ENCODE measurements around the gene SLC29A3. TPM values are rescaled to one million over a fixed set of nuclear protein-coding genes. Genes with fewer than 3 reads are reported as not detected.

The SLC29A3 gene
- total RNA-seq, 1 experiment from 2014 or later, result 5.9 TPM

- ATAC-seq (peak; percentile 51), DNase-seq (ENCODE audit: low read depth, low spot score) (no peak)
- ChIA-PET CTCF (interaction anchor here (0.6 to 2.2 kb wide), 22 partner anchors 9 to 382 kb away, joined by 3 to 45 read pairs (median 3); no protein-coding TSS in a partner anchor), RAD21 (ENCODE audit: low non-redundant PET in 1 of 2, low total read pairs in 2 of 2, uncharacterized antibody in 2 of 2, unreplicated experiment in 2 of 2) (interaction anchor here in 1 of 2 experiments (0.8 kb wide), 1 partner anchor 365 kb away, joined by 4 read pairs; no protein-coding TSS in a partner anchor), POLR2A (interaction anchor here (0.7 to 1.6 kb wide), 4 partner anchors 9 to 52 kb away, joined by 3 to 7 read pairs (median 4); no protein-coding TSS in a partner anchor)
- Histone ChIP-seq H3K9me2 (ENCODE audit: insufficient read depth) (no peaks in the 10 kb centered on the region), H3K27ac (ENCODE audit: low read depth, low read length) (peak overlapping the region; percentile 23), H3K4me1 (ENCODE audit: control insufficient read depth in 1 of 2, insufficient read depth in 2 of 2, low read length in 2 of 2) (peaks cover 14 to 29% of the 10 kb centered on the region in 2 experiments; a peak in 3 of 4 replicates), H3K79me2 (ENCODE audit: insufficient read depth, low read length) (no peaks in the 10 kb centered on the region), H3K4me3 (replicated peaks in 1 of 2; ENCODE audit: low read depth in 1 of 2, low read length in 2 of 2) (no peak overlapping the region), H2AFZ (ENCODE audit: low read depth, low read length, poor library complexity, severe bottlenecking) (no peak overlapping the region), H3K9ac (ENCODE audit: low read length) (no peak overlapping the region), H4K20me1 (ENCODE audit: insufficient read depth) (no peaks in the 10 kb centered on the region), H3K36me3 (ENCODE audit: control insufficient read depth in 1 of 2, insufficient read depth in 2 of 2, low read length in 2 of 2) (no peaks in the 10 kb centered on the region), H3K4me2 (ENCODE audit: low read length) (peak overlapping the region; percentile 29), H3K9me3 (ENCODE audit: control insufficient read depth in 1 of 2, insufficient read depth in 1 of 2, low read depth in 1 of 2, low read length in 2 of 2) (no peaks in the 10 kb centered on the region), H3K27me3 (ENCODE audit: insufficient read depth, low read length) (no peaks in the 10 kb centered on the region)
- intact Hi-C loops (cut with micrococcal nuclease), result loop anchor here (2.0 to 5.0 kb wide), 3 partner anchors 57 to 367 kb away; partner anchors contain the start of gene UNC5B
- no TSS peak for BruUV-seq (replicated peaks)
- no peak for TF ChIP-seq SRF (IDR thresholded peaks at IDR 0.05; ENCODE audit: low read depth)
- TF ChIP-seq SIN3A (IDR thresholded peaks at IDR 0.05; ENCODE audit: low read depth), result no peak
- TF ChIP-seq POLR2A (IDR thresholded peaks at IDR 0.05; ENCODE audit: borderline replicate concordance, extremely low read depth, insufficient read depth, insufficient read length), result no peak
- no peak for TF ChIP-seq REST (IDR thresholded peaks at IDR 0.05; ENCODE audit: low read depth)
- TF ChIP-seq ELF1 (IDR thresholded peaks at IDR 0.05; ENCODE audit: borderline replicate concordance, low read depth), result no peak
- TF ChIP-seq ATF3 (IDR thresholded peaks at IDR 0.05), result no peak
- TF ChIP-seq RAD21 (IDR thresholded peaks at IDR 0.05; ENCODE audit: low read depth), result no peak
- TF ChIP-seq ZFX (IDR thresholded peaks at IDR 0.05), result no peak
- TF ChIP-seq CTCF (IDR thresholded peaks at IDR 0.05 in 2 of 3, conservative IDR thresholded peaks at IDR 0.05 in 1 of 3; ENCODE audit: borderline replicate concordance in 1 of 3, insufficient read depth in 1 of 3, low read depth in 2 of 3, low read length in 2 of 3), result no peak
- no peak for TF ChIP-seq CBX3 (IDR thresholded peaks at IDR 0.05; ENCODE audit: low read depth)
- no peak for TF ChIP-seq EZH2 (IDR thresholded peaks at IDR 0.05)
- TF ChIP-seq ZNF274 (IDR thresholded peaks at IDR 0.05; ENCODE audit: low read depth, low read length), result no peak
- no peak for TF ChIP-seq ZBTB33 (IDR thresholded peaks at IDR 0.05; ENCODE audit: extremely low read depth, insufficient replicate concordance, low read length)
- no peak for TF ChIP-seq YY1 (IDR thresholded peaks at IDR 0.05; ENCODE audit: extremely low read depth, insufficient replicate concordance, low read depth, low read length)
- no peak for TF ChIP-seq TCF7L2 (IDR thresholded peaks at IDR 0.05; ENCODE audit: borderline replicate concordance, extremely low read depth, insufficient read depth, insufficient read length)
- TF ChIP-seq SP1 (IDR thresholded peaks at IDR 0.05; ENCODE audit: low read depth), result no peak
- no peak for TF ChIP-seq JUND (IDR thresholded peaks at IDR 0.05)
- TF ChIP-seq FOSL1 (IDR thresholded peaks at IDR 0.05; ENCODE audit: low read depth), result no peak
Measured at GRCh38 chr10:71269301-71270288, 49.5 kb upstream of the SLC29A3 start.
